ENCODE data around the gene GIMAP6.
"Not testable (repeated sequence)": the region's sequence is repeated elsewhere in the genome, so short reads cannot be mapped to it uniquely, and the experiment has no call there.

The GIMAP6 gene

DNA sequence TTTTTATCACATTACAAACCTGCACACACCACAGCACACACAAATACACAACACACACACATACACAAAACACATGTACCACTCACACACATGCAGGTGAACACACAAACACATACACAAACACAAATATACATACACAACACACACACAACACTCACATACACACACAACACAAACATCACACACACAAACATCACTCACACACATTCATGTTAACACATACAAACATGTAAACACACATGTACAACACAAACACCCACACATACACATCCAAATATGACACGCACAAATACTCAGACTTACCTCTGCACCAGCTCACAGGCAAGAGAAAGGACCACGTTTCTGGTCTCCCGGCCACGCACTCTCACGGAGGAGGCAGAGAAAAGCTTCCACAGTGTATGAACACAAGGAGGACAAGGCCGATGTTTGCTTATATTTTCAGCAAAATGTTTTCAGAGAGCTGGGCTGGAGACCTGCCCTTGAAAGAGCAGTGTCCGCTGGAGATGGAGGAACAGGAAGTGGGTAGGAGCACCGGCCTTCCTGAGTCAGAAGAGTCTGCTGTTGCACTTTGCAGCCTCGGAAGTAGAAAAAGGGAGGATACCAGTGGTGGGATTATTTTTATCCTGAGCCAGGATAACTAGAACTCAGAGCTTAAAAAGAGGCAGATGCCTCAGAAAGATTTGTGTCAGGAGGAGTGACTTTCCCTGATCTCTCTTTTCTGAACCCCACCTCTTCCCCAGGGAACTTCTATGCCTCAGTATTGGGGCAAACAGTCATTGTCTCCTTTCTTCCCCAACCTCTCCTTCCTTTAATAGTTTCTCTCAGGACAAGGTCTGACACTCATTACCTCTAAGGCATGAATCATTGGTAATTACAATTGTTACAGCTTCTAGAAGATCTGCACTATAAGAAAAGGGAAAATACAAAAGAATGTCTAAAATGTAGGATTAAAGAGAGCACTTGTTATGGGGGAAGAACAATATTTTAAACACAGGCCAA lies at the start of gene GIMAP6:
Gene GIMAP6, minus strand, starts transcription at position 520 of the 999 bp plus-strand sequence. CDS start 2,243 bp downstream, outside the sequence.
- DNase-seq: no peak

DNA sequence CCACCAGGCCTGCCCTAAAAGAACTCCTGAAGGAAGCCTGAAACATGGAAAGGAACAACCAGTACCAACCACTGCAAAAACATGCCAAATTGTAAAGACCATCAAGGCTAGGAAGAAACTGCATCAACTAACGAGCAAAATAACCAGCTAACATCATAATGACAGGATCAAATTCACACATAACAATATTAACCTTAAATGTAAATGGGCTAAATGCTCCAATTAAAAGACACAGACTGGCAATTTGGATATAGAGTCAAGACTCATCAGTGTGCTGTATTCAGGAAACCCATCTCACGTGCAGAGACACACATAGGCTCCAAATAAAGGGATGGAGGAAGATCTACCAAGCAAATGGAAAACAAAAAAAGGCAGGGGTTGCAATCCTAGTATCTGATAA lies 48.2 kb upstream of the GIMAP6 start:
- not testable (repeated sequence) for DNase-seq

- DNase-seq: not testable (repeated sequence)
These were observed 46.4 kb upstream of the GIMAP6 start for GRCh38 chr7:150678601-150679000.

DNA sequence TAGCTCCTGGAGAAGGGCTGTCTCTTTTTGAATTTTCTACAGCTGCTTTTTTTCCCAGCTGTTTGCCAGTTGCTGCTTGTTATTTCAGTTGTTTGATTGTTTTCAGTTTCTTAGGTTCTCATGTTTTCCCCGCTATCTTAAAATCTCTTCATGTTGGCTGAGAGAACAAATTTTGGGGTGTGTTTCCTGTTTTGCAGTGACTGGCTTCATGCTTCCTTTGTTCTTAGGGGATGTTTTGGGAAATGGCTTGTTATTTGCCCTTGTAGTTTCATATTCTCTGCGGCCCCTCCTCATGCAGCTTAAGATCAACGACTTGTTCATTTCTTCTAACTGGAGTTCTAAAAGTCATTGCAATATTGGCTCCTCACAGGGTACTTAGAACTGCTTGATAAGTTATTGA lies 44.7 kb upstream of the GIMAP6 start:
- not testable (repeated sequence) for DNase-seq

DNA sequence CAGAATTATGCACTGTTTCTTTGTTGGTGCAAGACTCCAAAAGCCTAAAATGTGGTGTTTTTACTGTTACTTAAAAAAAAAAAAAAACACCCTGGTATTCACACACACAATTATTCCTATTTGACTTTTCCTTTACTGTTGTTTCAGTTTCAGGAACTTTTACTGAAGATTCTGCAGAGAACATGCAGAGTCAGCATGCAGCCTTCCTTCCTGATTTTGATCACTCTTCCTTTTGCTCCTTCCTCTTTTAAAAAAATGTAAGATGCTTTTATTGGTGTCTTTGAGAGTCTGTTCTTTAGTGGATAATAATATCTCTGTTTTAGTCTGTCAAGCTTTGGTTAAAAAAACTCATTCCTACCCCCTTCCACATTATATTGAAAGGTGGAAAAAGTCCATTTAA lies 44.1 kb upstream of the GIMAP6 start:
- not testable (repeated sequence) for DNase-seq

GRCh38 chr7:150675714-150676113 lies 43.5 kb upstream of the GIMAP6 start:
- DNase-seq: no peak

- not testable (repeated sequence) for DNase-seq
These were observed 39.8 kb upstream of the GIMAP6 start for GRCh38 chr7:150671798-150672585.

DNA sequence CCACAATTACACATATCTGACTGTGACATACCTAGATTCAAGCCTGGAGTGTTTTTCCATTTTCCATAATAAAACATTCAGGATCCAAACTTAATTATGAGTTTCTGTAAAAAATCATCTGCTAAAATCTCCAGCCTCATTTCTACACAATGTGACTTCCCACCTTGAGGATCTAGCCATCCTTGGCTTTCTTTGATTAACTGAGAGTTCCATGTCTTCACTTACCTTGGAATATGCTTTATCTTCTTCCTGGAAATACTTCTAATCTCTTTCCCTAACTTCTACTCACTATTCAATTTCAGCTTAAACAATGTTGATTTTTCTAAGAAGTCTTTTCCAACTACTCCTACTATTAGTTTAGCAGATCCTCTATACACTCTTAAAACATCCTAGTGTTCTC lies 36.8 kb upstream of the GIMAP6 start:
- DNase-seq: no peak

DNA sequence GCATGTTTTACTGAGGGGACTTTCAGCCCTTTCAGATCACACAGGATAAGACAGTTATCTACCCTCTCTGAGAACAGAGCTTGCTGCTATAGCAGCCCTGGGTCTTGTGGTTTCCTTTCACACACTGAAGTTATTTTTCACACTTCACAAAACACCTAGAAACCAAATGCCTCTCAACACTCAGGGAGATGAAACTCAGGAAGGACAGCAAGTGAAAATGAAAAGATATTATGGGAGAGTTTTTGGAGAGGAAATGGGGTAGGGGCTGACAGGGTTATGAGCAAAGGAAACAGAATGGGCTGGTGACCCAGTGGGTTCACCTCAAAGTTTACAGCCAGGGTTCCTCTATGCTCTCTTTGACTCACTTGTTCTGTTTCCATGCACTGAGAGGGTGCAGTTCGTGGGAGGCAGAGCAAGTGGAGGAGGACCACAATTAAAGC lies 36.3 kb upstream of the GIMAP6 start:
- DNase-seq: no peak

DNA sequence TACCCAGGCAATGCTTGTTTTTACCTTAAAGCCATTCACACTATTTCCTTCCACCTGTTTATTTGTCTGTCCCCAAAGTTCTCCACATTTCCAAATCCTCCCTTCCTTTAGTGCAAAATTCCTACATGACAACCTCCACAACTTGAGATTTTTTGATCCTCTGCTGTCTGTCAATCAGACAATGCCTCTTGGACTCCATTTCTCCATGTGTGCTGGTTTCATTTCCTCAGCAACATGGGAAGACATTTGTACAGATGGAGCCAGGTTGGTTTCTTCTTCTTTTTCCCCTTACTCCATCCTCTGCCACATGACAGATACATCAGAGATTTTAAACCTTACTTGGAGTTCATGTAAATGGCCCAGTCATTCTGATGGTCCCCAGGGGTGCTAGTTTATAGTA lies 34.2 kb upstream of the GIMAP6 start:
- DNase-seq: no peak

- no peak for DNase-seq
These were observed 33.7 kb upstream of the GIMAP6 start for GRCh38 chr7:150665896-150666295.

GRCh38 chr7:150665089-150665748 lies 33.0 kb upstream of the GIMAP6 start:
- no peak for DNase-seq

DNA sequence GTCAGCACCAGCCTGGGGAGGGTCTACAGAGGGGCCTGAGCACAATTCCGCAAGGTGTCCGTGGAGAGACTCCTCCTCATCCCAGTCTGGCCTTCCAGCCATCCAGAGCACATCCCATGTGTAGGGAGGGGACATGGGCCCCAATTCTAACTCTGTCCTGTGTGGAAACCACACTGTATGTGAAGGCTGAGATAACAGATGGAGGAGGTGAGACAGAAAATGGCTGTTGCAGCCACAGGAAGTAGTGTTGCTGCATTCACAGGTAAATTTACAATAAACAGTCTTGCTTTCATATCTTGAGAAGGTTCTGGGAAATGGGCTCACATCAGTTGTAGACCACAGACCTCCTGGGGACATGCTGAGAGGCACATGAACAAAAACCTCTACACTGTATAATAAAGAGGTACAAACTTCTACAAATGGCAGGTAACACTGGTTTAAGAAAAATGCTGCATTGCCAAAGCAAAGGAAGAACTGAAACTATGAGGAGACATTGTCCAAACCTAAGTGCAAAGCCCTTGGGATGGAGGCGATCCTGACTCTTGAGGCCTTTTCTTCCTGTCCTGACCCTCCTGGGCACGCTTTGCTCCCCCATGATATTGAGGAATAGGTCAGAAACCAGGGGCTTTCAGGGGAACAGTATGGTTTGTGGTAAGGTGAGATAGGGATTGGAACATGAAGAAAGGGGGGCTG lies 31.8 kb upstream of the GIMAP6 start:
- DNase-seq: no peak

GRCh38 chr7:150662821-150663220 lies 30.6 kb upstream of the GIMAP6 start:
- DNase-seq: not testable (repeated sequence)

- DNase-seq: no peak
These were observed 28.9 kb upstream of the GIMAP6 start for GRCh38 chr7:150660939-150661613.

GRCh38 chr7:150657526-150657925 lies 25.3 kb upstream of the GIMAP6 start:
- DNase-seq: no peak

DNA sequence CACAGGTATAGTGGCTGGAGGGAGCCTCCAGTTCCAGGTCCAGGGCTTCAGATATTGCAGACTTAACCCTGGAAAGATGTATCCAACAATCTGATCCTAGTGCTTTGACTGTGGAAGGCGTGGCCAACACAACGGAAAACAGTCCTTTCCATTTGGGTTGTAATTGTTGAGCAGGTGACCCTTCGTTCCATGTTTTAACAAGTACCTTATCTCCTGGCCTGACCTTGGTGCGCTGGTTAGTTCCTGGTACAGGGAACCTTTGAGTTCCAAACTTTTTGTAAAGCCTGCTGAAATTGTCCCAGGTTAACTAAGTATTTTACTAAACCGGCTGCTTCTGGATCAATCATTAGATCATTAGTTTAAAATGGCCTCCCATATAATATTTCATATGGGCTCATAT lies 23.9 kb upstream of the GIMAP6 start:
- no peak for DNase-seq

GRCh38 chr7:150654692-150655091 lies 22.5 kb upstream of the GIMAP6 start:
- DNase-seq: no peak

- DNase-seq: no peak
These were observed 16.8 kb upstream of the GIMAP6 start for GRCh38 chr7:150649080-150649385.

DNA sequence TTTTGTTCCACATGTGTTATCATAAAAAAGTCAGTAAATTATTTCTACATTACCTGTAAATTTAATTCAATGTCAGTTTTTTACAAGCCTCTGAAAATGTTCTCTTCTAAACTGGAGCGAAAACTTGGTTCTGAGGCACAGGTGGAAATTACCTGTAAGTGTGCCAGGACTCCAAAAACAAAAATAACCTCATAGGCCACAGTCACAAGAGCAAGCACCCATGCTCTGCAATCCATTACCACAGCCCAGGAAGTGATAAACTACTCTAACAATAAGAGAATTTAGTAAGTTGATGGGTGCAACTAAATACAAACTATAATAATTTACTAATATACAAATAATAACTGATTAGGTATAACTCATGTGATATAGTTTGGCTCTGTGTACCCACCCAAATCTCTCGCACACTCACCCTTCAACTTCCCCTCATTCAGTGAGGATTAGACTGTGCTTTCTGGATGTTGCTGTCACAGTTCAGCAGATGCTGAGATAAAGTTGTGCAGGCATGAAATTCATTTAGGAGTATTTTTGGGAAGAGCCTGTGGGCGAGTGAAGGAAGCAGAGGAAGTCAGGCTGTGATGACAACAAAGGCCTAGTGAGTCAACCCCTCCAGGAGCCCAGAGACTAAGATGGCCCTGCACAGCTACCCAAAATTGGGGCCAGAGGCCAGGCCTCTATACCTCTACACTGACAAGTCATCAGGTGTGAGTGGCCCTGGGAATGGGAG lies 16.3 kb upstream of the GIMAP6 start:
- DNase-seq: no peak
